Caco-2 (cell line): ENCODE results near the gene APOLD1. TPM values are rescaled to one million over a fixed set of nuclear protein-coding genes. Genes with fewer than 3 reads are reported as not detected.

Experiments used
- BruUV-seq: library from RNA; stranded (reverse); fragments of 400-500 nt; replicated peaks from 2 replicates; lab custom pipeline; 2021; lab: Mats Ljungman, UMichigan
- CTCF ChIA-PET: fragments of 300-600 bp; sonication (Branson Sonifier 250); formaldehyde crosslinking; loops from one replicate; lab custom pipeline; 2022; ENCODE audit warnings: antibody characterized with exemption; lab: Charles Lee
- POLR2A ChIA-PET: fragments of 300-600 bp; sonication (Branson Sonifier 250); formaldehyde crosslinking; loops from one replicate; lab custom pipeline; 2022; ENCODE audit warnings: antibody characterized with exemption; lab: Charles Lee
- DNase-seq, 2 experiments: peaks; one replicate each; pipeline versions ENCODE4 v3.0.0 to v3.0.0-alpha.2; 2020 to 2022
- H3K27me3 ChIP-seq: replicated peaks from 2 replicates; pipeline ENCODE4 v1.6.0; 2011; ENCODE audit warnings: low read length; ENCODE audit not compliant: control insufficient read depth, insufficient read depth
- H3K36me3 ChIP-seq: 2 replicates; pipeline ENCODE4 v1.5.1; 2011; ENCODE audit warnings: low read length; ENCODE audit not compliant: control insufficient read depth, insufficient read depth
- H3K4me1 ChIP-seq: fragments of 250-450 bp; sonication (Bioruptor Pico); 2 replicates; pipeline ENCODE4 v1.5.1; 2020; ENCODE audit warnings: mild to moderate bottlenecking
- H3K4me3 ChIP-seq: 2 replicates; pipeline ENCODE4 v1.5.1; 2011; ENCODE audit warnings: low read depth, mild to moderate bottlenecking, control low read depth, low read length
- H3K9me3 ChIP-seq: fragments of 250-450 bp; sonication (Bioruptor Pico); 2 replicates; pipeline ENCODE4 v1.5.1; 2020; ENCODE audit warnings: mild to moderate bottlenecking, moderate library complexity
- H3K27ac Mint-ChIP-seq: one replicate; pipeline ENCODE4 v1.8.0; 2022; ENCODE audit warnings: mixed read lengths; ENCODE audit not compliant: unreplicated experiment
- H3K27me3 Mint-ChIP-seq: one replicate; pipeline ENCODE4 v1.8.0; 2022; ENCODE audit warnings: mixed read lengths; ENCODE audit not compliant: insufficient read depth, unreplicated experiment
- H3K36me3 Mint-ChIP-seq: one replicate; pipeline ENCODE4 v1.8.0; 2022; ENCODE audit warnings: mild to moderate bottlenecking, mixed read lengths; ENCODE audit not compliant: insufficient read depth, unreplicated experiment
- H3K4me1 Mint-ChIP-seq: one replicate; pipeline ENCODE4 v1.8.0; 2022; ENCODE audit warnings: low read depth, mixed read lengths; ENCODE audit not compliant: unreplicated experiment
- H3K4me3 Mint-ChIP-seq: one replicate; pipeline ENCODE4 v1.8.0; 2022; ENCODE audit warnings: mild to moderate bottlenecking, moderate library complexity, mixed read lengths; ENCODE audit not compliant: unreplicated experiment
- H3K9me3 Mint-ChIP-seq: one replicate; pipeline ENCODE4 v1.8.0; 2022; ENCODE audit warnings: mixed read lengths; ENCODE audit not compliant: unreplicated experiment
- intact Hi-C: fragments of 100-400 bp; cut with micrococcal nuclease; formaldehyde crosslinking; loops from one replicate; pipeline ENCODE4 v1.10.0; 2022; ENCODE audit not compliant: unreplicated experiment
- total RNA-seq: library from RNA; stranded (reverse); gene quantifications from 2 replicates; pipeline ENCODE4 v1.2.3, GENCODE V29; 2022
- TF ChIP-seq, protein P1 (sequence below), 2 experiments: fragments of 200-600 bp in 1 of 2; IDR thresholded peaks; 1 replicate in 1 of 2; 2 replicates in 1 of 2; pipeline versions ENCODE4 v1.5.1 to v1.8.0; 2011 to 2022; ENCODE audit warnings: antibody characterized with exemption in 1 of 2, control low read depth in 1 of 2, inconsistent platforms in 1 of 2, low read depth in 1 of 2, low read length in 1 of 2, mild to moderate bottlenecking in 1 of 2, moderate library complexity in 1 of 2; ENCODE audit not compliant: insufficient read depth in 1 of 2, severe bottlenecking in 1 of 2, unreplicated experiment in 1 of 2

APOLD1 gene
- total RNA-seq, 1 experiment from 2014 or later, result 4.1 TPM

DNA sequence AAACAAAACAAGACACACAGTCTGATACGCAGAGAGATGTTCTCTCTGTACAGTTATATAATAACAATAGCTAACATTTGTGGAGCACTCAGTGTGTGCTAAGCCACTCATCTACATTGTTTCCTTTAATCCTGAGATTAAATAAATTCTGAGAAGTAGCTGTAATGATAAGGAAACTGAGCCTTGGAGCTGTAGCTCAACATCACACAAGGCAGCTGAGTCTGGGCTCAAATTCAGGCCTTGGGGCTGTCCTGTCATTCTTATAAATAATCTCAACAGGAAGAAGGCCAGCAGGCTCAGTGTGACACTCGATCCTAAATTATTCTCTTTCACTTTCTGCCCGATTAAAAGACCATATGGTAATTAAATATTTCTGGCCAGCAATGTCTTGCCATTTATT, 43.8 kb upstream of the APOLD1 start:
- H3K36me3 Mint-ChIP-seq, result no peaks in the 10 kb centered on the region
- H3K9me3 Mint-ChIP-seq, result no peaks in the 10 kb centered on the region
- CTCF ChIA-PET, result interaction anchor here (0.6 kb wide), 1 partner anchor 13 kb away, joined by 3 read pairs; no protein-coding TSS in a partner anchor
- H3K27me3 ChIP-seq, result no peaks in the 10 kb centered on the region
- no peaks in the 10 kb centered on the region for H3K27me3 Mint-ChIP-seq
- H3K4me1 ChIP-seq, result no peaks in the 10 kb centered on the region
- POLR2A ChIA-PET, result no interaction called here
- no TSS peak for BruUV-seq
- no peak overlapping the region for H3K4me3 Mint-ChIP-seq
- H3K27ac Mint-ChIP-seq, result no peak overlapping the region
- TF ChIP-seq, protein P1, sequence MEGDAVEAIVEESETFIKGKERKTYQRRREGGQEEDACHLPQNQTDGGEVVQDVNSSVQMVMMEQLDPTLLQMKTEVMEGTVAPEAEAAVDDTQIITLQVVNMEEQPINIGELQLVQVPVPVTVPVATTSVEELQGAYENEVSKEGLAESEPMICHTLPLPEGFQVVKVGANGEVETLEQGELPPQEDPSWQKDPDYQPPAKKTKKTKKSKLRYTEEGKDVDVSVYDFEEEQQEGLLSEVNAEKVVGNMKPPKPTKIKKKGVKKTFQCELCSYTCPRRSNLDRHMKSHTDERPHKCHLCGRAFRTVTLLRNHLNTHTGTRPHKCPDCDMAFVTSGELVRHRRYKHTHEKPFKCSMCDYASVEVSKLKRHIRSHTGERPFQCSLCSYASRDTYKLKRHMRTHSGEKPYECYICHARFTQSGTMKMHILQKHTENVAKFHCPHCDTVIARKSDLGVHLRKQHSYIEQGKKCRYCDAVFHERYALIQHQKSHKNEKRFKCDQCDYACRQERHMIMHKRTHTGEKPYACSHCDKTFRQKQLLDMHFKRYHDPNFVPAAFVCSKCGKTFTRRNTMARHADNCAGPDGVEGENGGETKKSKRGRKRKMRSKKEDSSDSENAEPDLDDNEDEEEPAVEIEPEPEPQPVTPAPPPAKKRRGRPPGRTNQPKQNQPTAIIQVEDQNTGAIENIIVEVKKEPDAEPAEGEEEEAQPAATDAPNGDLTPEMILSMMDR (IDR thresholded peaks at IDR 0.05; ENCODE audit: insufficient read depth in 1 of 2, low read depth in 1 of 2, low read length in 1 of 2, severe bottlenecking in 1 of 2, unreplicated experiment in 1 of 2), result no peak
- peaks cover 25% of the 10 kb centered on the region for H3K4me1 Mint-ChIP-seq
- H3K4me3 ChIP-seq, result no peak overlapping the region
- DNase-seq, result no peak
- intact Hi-C loops, result no loop called here
- H3K36me3 ChIP-seq, result no peaks in the 10 kb centered on the region
- no peaks in the 10 kb centered on the region for H3K9me3 ChIP-seq

DNA sequence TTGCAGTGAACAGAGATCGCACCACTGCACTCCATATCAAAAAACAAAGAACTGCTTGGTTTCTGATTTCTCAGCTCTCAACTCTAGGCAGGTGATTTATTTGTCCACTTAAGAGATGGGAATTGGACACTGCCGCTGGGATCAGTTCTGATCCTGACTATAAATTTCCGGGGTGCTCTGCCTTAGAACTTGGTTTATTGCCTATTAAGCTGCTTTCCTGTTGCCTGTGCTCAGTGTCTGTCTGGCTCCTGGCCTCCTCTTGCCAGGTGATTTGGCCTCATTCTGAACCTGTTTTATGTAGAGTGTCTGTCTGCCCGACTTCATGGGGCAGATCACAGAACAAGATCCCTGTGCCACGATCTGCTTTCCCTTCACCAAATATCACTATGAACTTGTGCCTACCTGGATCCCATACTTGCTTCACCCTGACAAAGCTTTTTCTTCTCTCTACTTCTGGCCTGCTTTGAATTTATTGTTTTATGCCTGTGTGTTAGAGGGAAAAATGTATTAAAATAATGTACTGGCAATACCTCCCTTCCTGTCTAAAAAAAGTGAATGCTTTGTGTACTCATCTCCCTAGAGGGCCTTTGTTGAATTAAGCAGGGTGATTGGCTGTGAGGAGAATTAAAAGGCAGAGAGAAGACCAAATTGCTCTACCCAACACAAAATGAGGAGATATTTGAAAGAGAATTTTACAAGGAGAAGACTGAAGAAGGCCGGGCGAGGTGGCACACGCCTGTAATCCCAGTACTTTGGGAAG, 40.7 kb upstream of the APOLD1 start:
- Histone ChIP-seq H3K4me3 (no peak overlapping the region), H3K9me3 (no peaks in the 10 kb centered on the region), H3K4me1 (no peaks in the 10 kb centered on the region), H3K27me3 (no peaks in the 10 kb centered on the region), H3K36me3 (no peaks in the 10 kb centered on the region)
- DNase-seq, result no peak
- ChIA-PET CTCF (interaction anchor here (1.0 kb wide), 1 partner anchor 7 kb away, joined by 5 read pairs; no protein-coding TSS in a partner anchor), POLR2A (no interaction called here)
- TF ChIP-seq, protein P1 (IDR thresholded peaks at IDR 0.05; ENCODE audit: insufficient read depth in 1 of 2, low read depth in 1 of 2, low read length in 1 of 2, severe bottlenecking in 1 of 2, unreplicated experiment in 1 of 2), result no peak
- no peaks in the 10 kb centered on the region for H3K27me3 Mint-ChIP-seq
- H3K27ac Mint-ChIP-seq, result no peak overlapping the region
- H3K9me3 Mint-ChIP-seq, result no peaks in the 10 kb centered on the region
- no TSS peak for BruUV-seq
- H3K36me3 Mint-ChIP-seq, result no peaks in the 10 kb centered on the region
- intact Hi-C loops, result no loop called here
- H3K4me3 Mint-ChIP-seq, result no peak overlapping the region
- H3K4me1 Mint-ChIP-seq, result peaks cover 14% of the 10 kb centered on the region

DNA sequence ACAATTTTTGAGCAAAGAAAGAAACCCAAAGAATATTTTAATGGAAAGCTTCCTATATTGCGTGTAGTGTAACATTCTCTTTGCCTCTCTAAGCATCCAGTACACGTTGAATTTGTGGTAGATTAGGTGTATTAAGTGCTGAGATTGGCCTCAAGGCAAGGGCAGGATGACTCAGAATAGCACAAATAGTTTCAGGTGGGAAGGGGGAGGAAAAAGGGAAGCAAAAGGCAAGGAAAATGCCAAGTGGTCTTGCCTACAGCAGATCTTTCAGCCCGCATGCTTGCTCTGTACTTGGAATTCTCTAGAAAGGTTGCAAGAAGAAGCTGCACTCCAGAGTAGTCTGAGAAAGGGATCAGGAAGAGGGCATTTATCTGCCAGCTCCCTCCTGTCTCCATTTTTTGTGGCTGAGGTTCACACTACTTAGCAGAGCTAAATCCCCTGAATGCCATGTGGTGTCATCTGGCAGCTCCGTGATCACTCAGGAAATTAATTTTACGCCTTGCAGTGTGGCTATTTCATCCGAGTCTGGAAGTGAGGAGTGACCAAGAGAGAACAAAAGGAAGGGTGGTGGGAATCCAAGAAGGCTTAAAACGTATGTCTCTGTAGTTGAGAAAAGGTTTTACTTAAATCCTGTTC, 39.8 kb upstream of the APOLD1 start:
- H3K4me1 Mint-ChIP-seq, result peaks cover 14% of the 10 kb centered on the region
- Histone ChIP-seq H3K36me3 (no peaks in the 10 kb centered on the region), H3K4me3 (no peak overlapping the region), H3K9me3 (no peaks in the 10 kb centered on the region), H3K4me1 (no peaks in the 10 kb centered on the region), H3K27me3 (no peaks in the 10 kb centered on the region)
- CTCF ChIA-PET, result interaction anchor here (1.0 kb wide), 1 partner anchor 8 kb away, joined by 5 read pairs; no protein-coding TSS in a partner anchor
- POLR2A ChIA-PET, result no interaction called here
- H3K4me3 Mint-ChIP-seq, result no peak overlapping the region
- no peaks in the 10 kb centered on the region for H3K9me3 Mint-ChIP-seq
- H3K27ac Mint-ChIP-seq, result no peak overlapping the region
- TF ChIP-seq, protein P1 (IDR thresholded peaks at IDR 0.05; ENCODE audit: insufficient read depth in 1 of 2, low read depth in 1 of 2, low read length in 1 of 2, severe bottlenecking in 1 of 2, unreplicated experiment in 1 of 2), result no peak
- no peak for DNase-seq
- intact Hi-C loops, result no loop called here
- no peaks in the 10 kb centered on the region for H3K36me3 Mint-ChIP-seq
- H3K27me3 Mint-ChIP-seq, result no peaks in the 10 kb centered on the region
- BruUV-seq, result no TSS peak
